Nephron progenitor cell (in vitro differentiated cells): ENCODE measurements around the gene ANXA2.
A peak's percentile ranks its signal among the peaks of the same experiment; 100 is the strongest.

Source experiments
- DNase-seq: peaks from one replicate; pipeline ENCODE4 v3.0.0; 2021
- H3K27ac Mint-ChIP-seq: 2 replicates; pipeline ENCODE4 v1.8.0; 2021; ENCODE audit warnings: mild to moderate bottlenecking, moderate library complexity, mixed read lengths
- H3K27me3 Mint-ChIP-seq: 2 replicates; pipeline ENCODE4 v1.8.0; 2021; ENCODE audit warnings: mild to moderate bottlenecking, low read depth, mixed read lengths; ENCODE audit not compliant: poor library complexity
- H3K36me3 Mint-ChIP-seq: 2 replicates; pipeline ENCODE4 v1.8.0; 2021; ENCODE audit warnings: low read depth, mixed read lengths
- H3K4me1 Mint-ChIP-seq: 2 replicates; pipeline ENCODE4 v1.8.0; 2021; ENCODE audit warnings: mixed read lengths
- H3K4me3 Mint-ChIP-seq: 2 replicates; pipeline ENCODE4 v1.8.0; 2021; ENCODE audit warnings: mild to moderate bottlenecking, moderate library complexity, mixed read lengths
- H3K9me3 Mint-ChIP-seq: 2 replicates; pipeline ENCODE4 v1.8.0; 2021; ENCODE audit warnings: mild to moderate bottlenecking, moderate library complexity, mixed read lengths
- TF ChIP-seq, protein P1 (sequence below): fragments of 200-600 bp; sonication (generic); IDR thresholded peaks from 2 replicates; pipeline ENCODE4 v1.5.0; 2021; ENCODE audit warnings: antibody characterized with exemption

Gene ANXA2

GRCh38 chr15:60394689-60395097, 3.1 kb downstream of the ANXA2 start:
- H3K4me3 Mint-ChIP-seq: peak overlapping the region; percentile 39
- DNase-seq: no peak
- H3K27me3 Mint-ChIP-seq: peaks cover 6% of the 10 kb centered on the region
- peak overlapping the region; percentile 21 for H3K27ac Mint-ChIP-seq
- peaks cover under 1% of the 10 kb centered on the region for H3K36me3 Mint-ChIP-seq
- TF ChIP-seq, protein P1, sequence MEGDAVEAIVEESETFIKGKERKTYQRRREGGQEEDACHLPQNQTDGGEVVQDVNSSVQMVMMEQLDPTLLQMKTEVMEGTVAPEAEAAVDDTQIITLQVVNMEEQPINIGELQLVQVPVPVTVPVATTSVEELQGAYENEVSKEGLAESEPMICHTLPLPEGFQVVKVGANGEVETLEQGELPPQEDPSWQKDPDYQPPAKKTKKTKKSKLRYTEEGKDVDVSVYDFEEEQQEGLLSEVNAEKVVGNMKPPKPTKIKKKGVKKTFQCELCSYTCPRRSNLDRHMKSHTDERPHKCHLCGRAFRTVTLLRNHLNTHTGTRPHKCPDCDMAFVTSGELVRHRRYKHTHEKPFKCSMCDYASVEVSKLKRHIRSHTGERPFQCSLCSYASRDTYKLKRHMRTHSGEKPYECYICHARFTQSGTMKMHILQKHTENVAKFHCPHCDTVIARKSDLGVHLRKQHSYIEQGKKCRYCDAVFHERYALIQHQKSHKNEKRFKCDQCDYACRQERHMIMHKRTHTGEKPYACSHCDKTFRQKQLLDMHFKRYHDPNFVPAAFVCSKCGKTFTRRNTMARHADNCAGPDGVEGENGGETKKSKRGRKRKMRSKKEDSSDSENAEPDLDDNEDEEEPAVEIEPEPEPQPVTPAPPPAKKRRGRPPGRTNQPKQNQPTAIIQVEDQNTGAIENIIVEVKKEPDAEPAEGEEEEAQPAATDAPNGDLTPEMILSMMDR: no peak
- peaks cover 89% of the 10 kb centered on the region for H3K4me1 Mint-ChIP-seq
- no peaks in the 10 kb centered on the region for H3K9me3 Mint-ChIP-seq

DNA sequence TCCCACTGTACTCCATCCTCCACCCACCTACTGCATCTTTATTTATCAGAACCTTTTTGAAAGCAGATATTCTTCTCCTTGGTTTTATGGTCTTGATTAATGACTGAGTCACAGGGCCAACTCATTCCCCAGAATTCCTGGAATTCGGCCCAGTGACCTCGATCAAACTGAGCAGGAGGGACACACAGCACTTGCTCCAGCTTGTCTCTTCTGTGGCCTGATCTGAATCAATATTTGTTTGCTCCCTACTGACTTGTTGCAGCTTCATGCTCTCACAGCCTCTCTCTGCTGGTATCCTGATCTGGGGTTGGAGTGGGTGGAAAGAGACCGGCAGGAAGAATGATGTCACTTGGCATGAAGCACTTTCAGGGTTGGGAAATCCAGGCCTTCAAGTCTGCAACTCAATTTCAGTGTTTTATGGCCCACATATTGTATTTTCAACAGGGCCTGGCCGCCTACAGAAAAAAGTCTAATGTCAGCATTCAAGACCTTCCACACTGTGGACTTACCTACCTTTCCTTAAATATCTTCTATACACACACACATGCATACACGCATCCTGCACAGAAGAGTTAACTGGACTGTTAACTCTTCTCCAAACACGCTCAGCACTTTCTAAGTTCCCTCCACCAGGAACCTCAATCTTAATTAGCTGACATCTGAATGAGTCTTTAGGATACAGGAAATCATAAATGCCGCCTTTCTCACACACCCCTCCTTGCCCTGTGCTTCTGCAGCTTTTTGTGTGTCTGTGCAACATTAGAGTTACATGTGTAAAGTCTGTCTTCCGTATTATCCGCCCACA, 4.6 kb downstream of the ANXA2 start:
- DNase-seq: peak; percentile 30
- TF ChIP-seq, protein P1: no peak
- Mint-ChIP-seq H3K27ac (peak overlapping the region; percentile 99), H3K9me3 (no peaks in the 10 kb centered on the region), H3K4me3 (peak overlapping the region; percentile 46), H3K4me1 (peaks cover 81% of the 10 kb centered on the region), H3K27me3 (peaks cover 2% of the 10 kb centered on the region), H3K36me3 (peaks cover 5% of the 10 kb centered on the region)

- H3K27me3 Mint-ChIP-seq: peaks cover 2% of the 10 kb centered on the region
- DNase-seq: no peak
- H3K9me3 Mint-ChIP-seq: peaks cover 1% of the 10 kb centered on the region
- peak overlapping the region; percentile 7 for H3K4me3 Mint-ChIP-seq
- H3K4me1 Mint-ChIP-seq: peaks cover 80% of the 10 kb centered on the region
- H3K27ac Mint-ChIP-seq: peak overlapping the region; percentile 99
- H3K36me3 Mint-ChIP-seq: peaks cover 7% of the 10 kb centered on the region
- TF ChIP-seq, protein P1: no peak
Observed at GRCh38 chr15:60392601-60392985, 5.2 kb downstream of the ANXA2 start.

- Mint-ChIP-seq H3K27ac (peak overlapping the region; percentile 77), H3K27me3 (peaks cover 2% of the 10 kb centered on the region), H3K4me3 (no peak overlapping the region), H3K4me1 (peaks cover 75% of the 10 kb centered on the region), H3K9me3 (peaks cover 6% of the 10 kb centered on the region), H3K36me3 (peaks cover 13% of the 10 kb centered on the region)
- TF ChIP-seq, protein P1: no peak
- no peak for DNase-seq
Observed at GRCh38 chr15:60391722-60392315, 6.0 kb downstream of the ANXA2 start.

DNA sequence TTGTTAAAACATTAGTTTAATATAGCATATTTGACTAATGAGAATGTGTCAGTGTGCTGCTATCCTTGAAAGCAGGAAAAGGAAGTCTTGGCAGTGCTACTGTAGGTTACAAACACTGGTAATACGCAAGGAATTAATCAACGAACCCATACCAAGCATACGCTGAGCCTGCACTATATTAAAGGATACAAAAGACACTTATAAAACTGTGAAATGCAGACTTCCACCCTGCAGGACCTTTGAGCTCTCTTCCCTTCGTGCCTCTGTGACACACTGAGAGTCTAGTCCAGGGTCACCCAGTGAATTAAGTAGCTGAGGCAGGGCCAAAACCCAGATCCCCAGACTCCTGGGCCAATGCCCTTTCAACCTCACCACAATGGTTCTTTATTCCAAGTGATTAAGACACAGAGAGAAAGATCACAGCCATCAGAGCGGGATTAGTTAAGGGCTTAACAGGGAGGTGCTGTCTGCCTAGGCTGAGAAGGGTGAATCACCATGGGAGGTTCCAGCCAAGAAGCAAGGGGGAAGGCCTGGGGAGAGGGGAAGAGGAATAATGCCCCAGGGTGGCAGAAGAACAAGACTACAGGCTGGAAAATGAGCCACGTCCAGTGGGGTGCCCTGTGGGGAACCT, 6.8 kb downstream of the ANXA2 start:
- TF ChIP-seq, protein P1: no peak
- Mint-ChIP-seq H3K36me3 (peaks cover 13% of the 10 kb centered on the region), H3K4me3 (no peak overlapping the region), H3K27ac (peak overlapping the region; percentile 81), H3K9me3 (peaks cover 6% of the 10 kb centered on the region), H3K4me1 (peaks cover 66% of the 10 kb centered on the region), H3K27me3 (peaks cover under 1% of the 10 kb centered on the region)
- no peak for DNase-seq
